Activated naive CD8-positive, alpha-beta T cell treated with anti-CD3 and anti-CD28 coated beads, Interleukin-2, amount 10 ng/mL, durations not matched to agents 7 days and 5 days (primary cell): ENCODE measurements around the gene POC1B. TPM values are rescaled to one million over a fixed set of nuclear protein-coding genes. Genes with fewer than 3 reads are reported as not detected.

Experiments used
- ATAC-seq: fragments of 150-1000 bp; cut with Tn5 transposase; one replicate; pipeline ENCODE4 v1.10.0; 2021; ENCODE audit warnings: low read depth, moderate library complexity
- POLR2A ChIA-PET: fragments of 350-600 bp; sonication (Branson Sonifier 250); formaldehyde crosslinking; loops from one replicate; lab custom pipeline; 2021; ENCODE audit warnings: antibody characterized with exemption; lab: Charles Lee
- DNase-seq: peaks from one replicate; pipeline ENCODE4 v3.0.0; 2021
- H3K27ac Mint-ChIP-seq: one replicate; pipeline ENCODE4 v1.8.0; 2022; ENCODE audit warnings: mild to moderate bottlenecking, mixed read lengths
- H3K27me3 Mint-ChIP-seq: one replicate; pipeline ENCODE4 v1.8.0; 2022; ENCODE audit warnings: mild to moderate bottlenecking, moderate library complexity, mixed read lengths
- H3K36me3 Mint-ChIP-seq: one replicate; pipeline ENCODE4 v1.8.0; 2021; ENCODE audit warnings: mild to moderate bottlenecking, mixed read lengths
- H3K4me1 Mint-ChIP-seq: one replicate; pipeline ENCODE4 v1.8.0; 2021; ENCODE audit warnings: mixed read lengths
- H3K4me3 Mint-ChIP-seq: one replicate; pipeline ENCODE4 v1.8.0; 2022; ENCODE audit warnings: mild to moderate bottlenecking, moderate library complexity, mixed read lengths
- H3K9me3 Mint-ChIP-seq: one replicate; pipeline ENCODE4 v1.8.0; 2021; ENCODE audit warnings: mixed read lengths
- total RNA-seq, 2 experiments: library from RNA; stranded (reverse); gene quantifications; one replicate each; pipeline ENCODE4 v1.2.3, GENCODE V29; 2021

POC1B gene
- total RNA-seq, 2 experiments from 2014 or later = 48.0 to 48.8 TPM

DNA sequence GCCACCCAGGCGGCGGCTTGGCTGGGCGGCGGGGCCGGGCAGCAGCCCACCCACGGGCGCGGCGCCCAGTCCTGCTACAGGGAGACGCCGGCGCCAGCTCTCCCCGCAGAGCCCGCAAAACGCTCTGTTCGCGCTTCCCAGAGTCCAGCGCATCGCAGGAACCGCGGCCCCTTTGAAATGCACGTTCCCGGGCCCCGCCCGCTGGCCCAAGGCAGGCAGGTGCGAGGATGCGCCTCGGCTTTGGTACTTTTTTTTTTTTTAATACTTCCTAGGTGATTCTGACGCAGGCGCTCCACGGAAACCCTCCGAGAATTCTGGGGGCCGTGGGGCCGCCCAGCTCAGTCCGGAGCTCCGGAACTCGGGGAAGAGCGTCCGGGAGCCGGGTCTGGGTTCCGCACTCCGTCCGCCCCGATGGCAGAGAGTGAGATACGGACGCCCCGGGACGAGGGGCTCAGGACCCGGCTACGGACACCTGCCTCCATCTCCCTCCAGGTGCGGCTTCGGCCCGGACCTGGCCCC, 483 bp downstream of the POC1B start:
- DNase-seq (peak; percentile 71), ATAC-seq (peak; percentile 34)
- peaks cover 34% of the 10 kb centered on the region for H3K36me3 Mint-ChIP-seq
- H3K4me3 Mint-ChIP-seq = peak overlapping the region; percentile 98
- H3K4me1 Mint-ChIP-seq = peaks cover 56% of the 10 kb centered on the region
- H3K9me3 Mint-ChIP-seq = no peaks in the 10 kb centered on the region
- POLR2A ChIA-PET = interaction anchor here (0.7 to 7.5 kb wide), 13 partner anchors 10 to 573 kb away, joined by 3 to 62 read pairs (median 4); partner anchors contain the start of genes ATP2B1 and DUSP6
- H3K27me3 Mint-ChIP-seq = no peaks in the 10 kb centered on the region
- peak overlapping the region; percentile 97 for H3K27ac Mint-ChIP-seq

DNA sequence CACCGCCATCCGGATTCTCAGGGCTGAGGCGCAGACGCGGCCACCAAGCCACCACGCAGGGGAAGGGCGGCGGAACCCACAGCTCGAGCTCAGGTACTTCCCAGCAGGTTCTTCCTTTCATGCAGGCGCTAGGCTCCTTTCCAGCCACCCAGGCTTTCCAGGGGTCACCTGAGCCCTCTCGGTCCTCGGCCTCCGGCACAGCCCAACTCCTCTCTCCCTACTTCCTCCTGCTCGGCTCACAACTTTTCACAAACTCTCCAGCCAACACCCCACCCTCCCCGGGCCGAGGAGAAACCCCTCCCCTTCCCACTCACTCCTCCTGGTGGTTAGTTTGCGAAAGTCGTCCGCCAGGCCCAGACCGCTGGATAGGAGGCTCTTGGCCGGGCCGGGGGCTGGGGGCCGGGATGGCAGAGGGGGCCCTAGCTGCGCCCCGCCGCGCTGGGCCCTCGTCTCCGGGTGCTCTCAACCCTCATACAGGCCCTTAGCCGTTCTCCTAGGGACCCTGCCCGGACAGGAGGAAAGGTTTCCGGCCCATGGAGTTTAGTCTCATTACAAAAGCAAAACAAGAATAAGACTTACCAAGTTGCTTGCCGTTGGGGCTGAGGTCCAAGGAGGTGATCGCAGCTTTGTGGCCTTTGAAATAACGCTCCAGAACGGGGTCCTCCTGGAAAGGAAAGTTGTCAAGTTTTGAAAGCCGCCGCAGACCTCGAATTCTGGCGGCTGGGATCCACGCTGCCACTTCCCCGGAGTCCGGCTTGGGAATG, 1.1 kb downstream of the POC1B start, which contains the start of gene GALNT4:
GALNT4 (minus strand) TSS at position 256 of the 764 bp plus-strand sequence; CDS start at position 9, 247 bp downstream.
- POLR2A ChIA-PET = interaction anchor here (0.7 to 7.5 kb wide), 14 partner anchors 10 to 572 kb away, joined by 3 to 62 read pairs (median 4); partner anchors contain the start of genes ATP2B1 and DUSP6
- no peaks in the 10 kb centered on the region for H3K9me3 Mint-ChIP-seq
- H3K4me3 Mint-ChIP-seq = peak within 1 kb of the TSS; percentile 98
- peak; percentile 80 for DNase-seq
- H3K36me3 Mint-ChIP-seq = peaks cover 34% of the 10 kb centered on the region
- no peaks in the 10 kb centered on the region for H3K27me3 Mint-ChIP-seq
- ATAC-seq = peak; percentile 61
- H3K4me1 Mint-ChIP-seq = peaks cover 53% of the 10 kb centered on the region
- peak within 1 kb of the TSS; percentile 97 for H3K27ac Mint-ChIP-seq

DNA sequence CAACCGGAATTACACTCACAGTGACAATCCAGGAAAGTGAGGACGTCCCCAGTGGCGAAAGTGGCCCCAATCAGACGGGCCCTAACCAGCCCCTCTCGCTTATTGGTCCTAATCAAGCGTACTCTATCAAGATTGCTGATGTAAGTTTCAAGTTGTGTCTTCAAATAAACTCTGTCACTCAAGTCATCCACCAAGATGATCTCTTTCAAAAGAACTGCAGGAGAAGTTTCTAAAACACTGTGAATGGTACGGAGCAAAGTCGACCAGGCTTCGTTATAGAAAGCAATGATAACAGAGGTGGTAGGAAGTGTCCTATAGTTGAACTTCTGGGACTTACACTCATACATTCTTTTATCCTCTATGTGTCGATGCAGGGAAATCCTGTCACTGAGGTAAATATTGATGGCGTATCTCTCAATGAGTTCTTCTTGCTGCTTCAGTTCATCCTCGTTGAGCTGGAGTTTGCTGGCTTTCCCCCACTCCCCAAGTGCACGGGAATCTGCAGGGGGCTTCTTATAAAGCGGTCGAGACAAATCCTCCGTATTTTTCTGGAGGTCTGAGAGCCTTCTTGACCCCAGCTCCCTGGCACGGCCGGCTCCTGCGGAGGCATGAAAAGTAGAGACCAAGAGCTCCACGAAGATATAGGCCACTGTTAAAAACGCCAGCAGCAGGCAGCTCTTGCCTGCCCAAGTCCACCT, 1.9 kb downstream of the POC1B start:
- POLR2A ChIA-PET = interaction anchor here (1.0 to 7.5 kb wide), 9 partner anchors 9 to 504 kb away, joined by 3 to 62 read pairs (median 7); partner anchors contain the start of gene DUSP6
- H3K4me3 Mint-ChIP-seq = peak overlapping the region; percentile 98
- H3K27ac Mint-ChIP-seq = peak overlapping the region; percentile 94
- peaks cover 34% of the 10 kb centered on the region for H3K36me3 Mint-ChIP-seq
- DNase-seq (no peak), ATAC-seq (no peak)
- H3K4me1 Mint-ChIP-seq = peaks cover 48% of the 10 kb centered on the region
- no peaks in the 10 kb centered on the region for H3K27me3 Mint-ChIP-seq
- H3K9me3 Mint-ChIP-seq = no peaks in the 10 kb centered on the region

DNA sequence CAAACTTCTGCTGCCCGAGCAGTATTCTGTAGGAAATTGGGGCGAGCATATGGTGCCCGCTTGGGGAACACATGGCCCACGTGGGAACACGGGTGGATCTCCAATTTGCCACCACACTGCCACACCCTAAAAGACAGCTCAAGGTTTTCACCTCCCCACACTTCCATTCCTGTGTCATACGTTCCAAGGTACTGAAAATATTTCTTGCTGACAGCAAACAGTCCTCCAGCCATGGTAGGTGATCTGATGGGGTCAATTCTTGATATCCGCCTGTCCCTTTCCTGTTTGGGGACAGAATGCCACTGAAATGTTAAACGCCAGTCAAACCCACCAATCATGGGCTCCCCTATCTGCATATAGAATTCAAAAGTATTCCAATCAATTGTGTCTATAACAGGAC, 2.5 kb downstream of the POC1B start:
- Mint-ChIP-seq H3K4me1 (peaks cover 51% of the 10 kb centered on the region), H3K36me3 (peaks cover 37% of the 10 kb centered on the region), H3K9me3 (no peaks in the 10 kb centered on the region), H3K4me3 (peak overlapping the region; percentile 98), H3K27ac (peak overlapping the region; percentile 94), H3K27me3 (no peaks in the 10 kb centered on the region)
- DNase-seq (no peak), ATAC-seq (no peak)
- POLR2A ChIA-PET = interaction anchor here (1.8 to 7.5 kb wide), 2 partner anchors 49 to 171 kb away, joined by 8 to 56 read pairs; partner anchors contain the start of gene DUSP6

DNA sequence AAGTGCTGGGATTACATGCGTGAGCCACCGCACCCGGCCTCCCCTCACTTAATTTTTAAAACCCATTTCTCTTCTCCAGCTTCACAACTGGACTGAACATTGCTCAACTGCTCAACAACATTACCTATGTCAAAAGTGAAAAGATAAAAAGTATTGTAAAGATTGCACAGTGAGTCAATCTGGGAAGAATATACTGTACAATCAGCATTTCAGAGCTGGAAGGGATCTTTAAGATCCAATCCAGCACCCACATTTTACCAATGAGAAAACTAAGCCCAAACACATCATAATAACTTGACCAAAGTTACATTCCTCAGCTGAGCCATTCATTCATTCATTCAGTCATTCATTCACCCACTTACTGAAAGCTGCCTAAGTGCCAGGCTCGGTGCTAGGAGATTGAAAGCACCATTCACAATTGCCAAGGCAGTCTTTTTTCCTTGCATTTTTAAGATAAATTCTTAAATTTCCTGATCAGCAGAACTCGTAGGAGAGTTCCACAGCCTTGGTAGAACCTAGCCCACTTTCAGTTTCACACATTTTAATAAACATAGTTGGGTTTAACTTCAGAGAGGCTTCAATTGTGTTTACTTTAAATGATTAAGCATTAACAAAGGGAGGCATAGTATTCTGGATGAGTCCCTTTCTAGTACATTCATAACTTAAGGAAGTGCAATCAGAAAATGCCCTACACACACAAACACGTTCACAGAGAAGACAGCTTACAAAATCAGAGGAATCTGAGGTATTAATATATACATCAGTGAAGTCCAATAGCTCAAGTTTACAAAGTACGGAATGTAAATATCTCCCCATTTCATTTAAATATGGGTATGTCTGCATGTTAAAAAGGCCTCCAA, 4.3 kb downstream of the POC1B start:
- Mint-ChIP-seq H3K9me3 (no peaks in the 10 kb centered on the region), H3K27me3 (no peaks in the 10 kb centered on the region)

DNA sequence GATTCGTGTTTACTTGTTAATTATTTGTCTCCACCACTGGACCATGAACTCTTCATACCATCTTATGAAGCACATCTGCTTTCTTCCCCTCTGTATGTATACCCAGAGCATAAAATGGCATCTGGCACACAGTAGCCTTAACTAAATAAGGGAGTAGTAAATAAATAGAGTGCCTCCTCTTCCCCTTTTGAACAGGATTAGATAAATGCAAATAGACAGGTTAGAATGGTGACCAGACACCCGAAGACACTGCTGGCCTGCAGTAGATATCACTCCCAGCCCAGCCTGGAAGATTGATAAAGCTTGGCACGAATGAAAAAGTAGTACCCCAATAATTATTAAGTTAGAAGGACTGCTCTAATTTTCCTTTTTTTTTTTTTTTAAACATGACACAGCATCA, 8.1 kb downstream of the POC1B start:
- Mint-ChIP-seq H3K4me1 (peaks cover 30% of the 10 kb centered on the region), H3K36me3 (peaks cover 25% of the 10 kb centered on the region), H3K27ac (no peak overlapping the region), H3K27me3 (no peaks in the 10 kb centered on the region), H3K9me3 (no peaks in the 10 kb centered on the region), H3K4me3 (no peak overlapping the region)
- DNase-seq = no peak
- POLR2A ChIA-PET = no interaction called here
- no peak for ATAC-seq

More for the DNA sequence above, 4.3 kb downstream of the POC1B start:
- POLR2A ChIA-PET = interaction anchor here (0.7 to 7.5 kb wide), 2 partner anchors 169 to 172 kb away, joined by 5 to 56 read pairs; partner anchors contain the start of gene DUSP6
- DNase-seq (no peak), ATAC-seq (no peak)
- H3K36me3 Mint-ChIP-seq = peaks cover 40% of the 10 kb centered on the region
- H3K27ac Mint-ChIP-seq = peak overlapping the region; percentile 14
- H3K4me3 Mint-ChIP-seq = peak overlapping the region; percentile 98
- H3K4me1 Mint-ChIP-seq = peaks cover 44% of the 10 kb centered on the region

DNA sequence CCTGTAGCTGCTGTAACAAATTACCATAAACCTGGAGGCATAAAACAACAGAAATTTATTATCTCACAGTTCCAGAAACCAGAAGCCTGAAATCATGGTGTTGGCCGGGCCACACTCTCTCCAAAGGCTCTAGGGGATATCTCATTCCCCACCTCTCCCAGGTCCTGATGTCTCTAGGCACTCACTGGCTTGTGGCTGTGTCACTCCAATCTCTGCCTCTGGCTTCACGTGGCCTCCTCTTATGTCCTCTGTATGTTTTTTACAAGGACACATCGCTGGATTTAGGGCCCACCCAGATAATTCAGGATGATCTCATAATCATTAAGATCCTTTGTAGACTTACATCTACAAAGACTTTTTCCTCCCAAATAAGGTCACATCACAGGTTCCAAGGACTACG, 9.2 kb downstream of the POC1B start:
- H3K27ac Mint-ChIP-seq = no peak overlapping the region

DNA sequence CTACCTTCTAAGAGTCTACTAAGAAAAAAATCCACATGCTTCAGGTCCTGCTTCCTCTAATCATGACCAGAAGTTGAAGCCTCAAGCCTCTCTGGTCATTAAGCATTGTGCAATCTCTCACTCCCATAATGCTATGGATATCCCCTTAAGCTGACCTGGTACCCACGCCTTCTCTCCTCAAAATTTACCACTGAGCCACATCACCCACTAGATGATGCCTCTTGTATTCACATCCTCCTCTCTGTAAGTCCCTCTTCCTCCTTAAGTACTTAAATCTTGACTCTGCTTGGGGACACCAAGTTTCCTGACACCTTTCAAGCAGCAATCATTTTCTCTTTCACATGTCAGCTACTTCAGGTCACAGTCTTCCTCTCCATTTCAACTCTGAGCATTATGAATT, 11.1 kb downstream of the POC1B start:
- peaks cover 20% of the 10 kb centered on the region for H3K36me3 Mint-ChIP-seq
- no peaks in the 10 kb centered on the region for H3K27me3 Mint-ChIP-seq
- H3K4me3 Mint-ChIP-seq = no peak overlapping the region
- H3K4me1 Mint-ChIP-seq = peaks cover 16% of the 10 kb centered on the region
- no peaks in the 10 kb centered on the region for H3K9me3 Mint-ChIP-seq
- ATAC-seq (peak; percentile 82), DNase-seq (no peak)
- H3K27ac Mint-ChIP-seq = no peak overlapping the region
- POLR2A ChIA-PET = interaction anchor here (1.1 kb wide), 1 partner anchor 10 kb away, joined by 6 read pairs; the partner anchor contains the start of gene GALNT4

More for the DNA sequence above, 9.2 kb downstream of the POC1B start:
- ATAC-seq (no peak), DNase-seq (no peak)
- POLR2A ChIA-PET = interaction anchor here (0.7 to 1.1 kb wide), 2 partner anchors 10 kb away, joined by 3 read pairs; no protein-coding TSS in a partner anchor
- Mint-ChIP-seq H3K4me3 (no peak overlapping the region), H3K36me3 (peaks cover 22% of the 10 kb centered on the region), H3K9me3 (no peaks in the 10 kb centered on the region), H3K4me1 (peaks cover 22% of the 10 kb centered on the region), H3K27me3 (no peaks in the 10 kb centered on the region)

DNA sequence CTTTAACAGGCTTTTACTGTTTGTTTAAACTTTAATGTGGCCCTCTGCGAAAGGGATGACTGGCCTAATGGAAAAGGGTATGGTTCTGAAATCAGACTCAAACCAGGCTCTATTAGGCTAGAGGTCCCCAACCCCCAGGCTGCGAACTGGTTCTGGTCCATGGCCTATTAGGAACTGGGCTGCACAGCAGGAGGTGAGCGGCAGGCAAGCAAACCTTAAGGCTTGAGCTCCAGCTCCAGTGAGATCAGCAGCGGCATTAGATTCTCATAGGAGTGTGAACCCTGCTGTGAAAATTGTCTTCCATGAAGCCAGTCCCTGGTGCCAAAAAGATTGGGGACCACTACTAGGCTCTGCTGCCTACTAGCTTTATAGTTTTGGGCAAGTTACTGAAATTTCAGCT, 12.3 kb downstream of the POC1B start:
- POLR2A ChIA-PET = no interaction called here

DNA sequence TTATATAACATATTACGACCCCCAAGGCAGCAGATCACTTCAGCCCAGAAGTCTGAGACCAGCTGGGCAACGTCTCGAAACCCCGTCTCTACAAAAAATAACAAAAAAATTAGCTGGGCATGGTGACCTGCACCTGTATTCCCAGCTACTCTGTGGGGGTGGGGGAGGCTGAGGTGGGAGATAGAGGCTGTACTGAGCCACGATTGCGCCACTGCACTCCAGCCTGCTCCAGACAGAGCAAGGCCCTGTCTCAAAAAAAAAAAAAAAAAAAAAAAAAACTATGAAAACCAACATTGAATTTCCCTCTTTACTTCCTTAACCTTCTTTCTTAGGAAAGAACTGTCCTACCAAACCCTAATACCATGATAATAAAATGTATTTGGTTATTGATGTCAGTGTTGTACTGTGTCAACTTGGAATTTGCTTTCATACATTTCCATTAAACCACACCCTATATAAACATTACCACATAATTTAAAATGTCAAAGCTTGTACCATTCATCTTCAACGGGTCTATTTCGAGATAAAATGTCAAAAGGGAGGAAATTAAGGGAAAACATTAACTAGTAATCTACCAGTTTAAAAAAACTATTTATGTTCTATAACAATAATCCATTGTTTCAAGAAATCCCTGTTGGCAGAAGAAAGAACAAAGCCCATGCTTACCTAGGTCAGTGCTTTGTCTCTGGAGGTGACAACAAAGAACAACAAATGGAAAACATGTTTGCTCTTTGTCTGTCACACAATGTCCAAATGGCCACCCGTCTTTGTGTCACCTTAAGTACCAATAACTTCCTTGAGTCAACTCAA, 18.6 kb downstream of the POC1B start:
- no peak overlapping the region for H3K27ac Mint-ChIP-seq
- H3K27me3 Mint-ChIP-seq = no peaks in the 10 kb centered on the region
- H3K4me1 Mint-ChIP-seq = peaks cover 12% of the 10 kb centered on the region
- H3K9me3 Mint-ChIP-seq = no peaks in the 10 kb centered on the region
- H3K4me3 Mint-ChIP-seq = no peak overlapping the region
- POLR2A ChIA-PET = interaction anchor here (0.6 kb wide), 1 partner anchor 10 kb away, joined by 3 read pairs; no protein-coding TSS in a partner anchor
- ATAC-seq (no peak), DNase-seq (no peak)
- peaks cover 31% of the 10 kb centered on the region for H3K36me3 Mint-ChIP-seq

More for the DNA sequence above, 12.3 kb downstream of the POC1B start:
- Mint-ChIP-seq H3K4me3 (no peak overlapping the region), H3K36me3 (peaks cover 21% of the 10 kb centered on the region), H3K4me1 (peaks cover 11% of the 10 kb centered on the region), H3K9me3 (no peaks in the 10 kb centered on the region), H3K27ac (no peak overlapping the region), H3K27me3 (no peaks in the 10 kb centered on the region)
- ATAC-seq (no peak), DNase-seq (no peak)

DNA sequence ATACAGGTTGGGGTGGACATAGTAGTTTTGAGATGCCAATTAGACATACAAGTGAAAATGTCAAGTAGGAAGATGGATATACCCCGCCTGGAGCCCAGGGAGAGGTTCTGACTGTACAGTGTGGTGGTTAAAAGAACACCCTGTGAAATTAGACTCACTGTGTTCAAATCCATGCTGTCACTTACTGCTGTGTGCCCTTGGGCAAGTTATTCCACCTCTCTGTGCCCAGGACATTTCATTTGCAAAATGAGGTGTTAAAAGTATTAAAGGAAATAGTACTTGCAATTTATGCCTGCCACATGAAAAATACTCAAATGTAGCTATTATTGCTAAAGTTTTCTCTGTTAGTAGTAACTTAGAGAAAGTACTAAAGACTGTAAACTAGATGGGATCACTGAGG, 19.8 kb downstream of the POC1B start:
- Mint-ChIP-seq H3K4me1 (peaks cover 12% of the 10 kb centered on the region), H3K4me3 (no peak overlapping the region), H3K27me3 (no peaks in the 10 kb centered on the region), H3K9me3 (no peaks in the 10 kb centered on the region), H3K36me3 (peaks cover 32% of the 10 kb centered on the region), H3K27ac (no peak overlapping the region)
- DNase-seq (no peak), ATAC-seq (no peak)
- POLR2A ChIA-PET = no interaction called here
